Left lung (tissue), 10 donors: ENCODE data around the gene CMTR1. TPM values are rescaled to one million over a fixed set of nuclear protein-coding genes. Genes with fewer than 3 reads are reported as not detected.

ENCODE experiments used
- ATAC-seq: fragments of 200-7000 bp; cut with Tn5 transposase; one replicate; pipeline ENCODE4 v1.9.1; 2020; ENCODE audit warnings: moderate library complexity
- DNase-seq, 4 donors: peaks; one replicate each; pipeline ENCODE4 v3.0.0-alpha.2; 2013 to 2020
- H3K27ac ChIP-seq, 2 donors: fragments of 200-600 bp; sonication (generic) in 1 of 2; one replicate each; pipeline versions ENCODE4 v1.5.0 to v1.8.0; 2020 to 2021
- H3K27me3 ChIP-seq, 2 donors: fragments of 200-600 bp; sonication (generic) in 1 of 2; one replicate each; pipeline versions ENCODE4 v1.5.0 to v1.8.0; 2020 to 2021
- H3K36me3 ChIP-seq, 2 donors: fragments of 200-600 bp; sonication (generic) in 1 of 2; one replicate each; pipeline versions ENCODE4 v1.5.0 to v1.8.0; 2020 to 2021
- H3K4me1 ChIP-seq, 2 donors: fragments of 200-600 bp; one replicate each; pipeline ENCODE4 v1.8.0; 2021
- H3K4me3 ChIP-seq, 2 donors: fragments of 200-600 bp; sonication (generic) in 1 of 2; one replicate each; pipeline versions ENCODE4 v1.5.0 to v1.8.0; 2020 to 2021; ENCODE audit warnings: mild to moderate bottlenecking in 1 of 2
- H3K9me3 ChIP-seq, 2 donors: fragments of 200-600 bp; sonication (generic) in 1 of 2; one replicate each; pipeline versions ENCODE4 v1.5.0 to v1.8.0; 2020 to 2021
- intact Hi-C, 2 donors: fragments of 100-400 bp; cut with DNase I; formaldehyde crosslinking; loops; one replicate each; pipeline versions ENCODE4 v1.11.2 to v1.14.2; 2022
- polyA plus RNA-seq, 6 donors: library from polyadenylated mRNA; unstranded; fragments of 120-200 nt; gene quantifications; one replicate each; pipeline ENCODE4 v1.2.1, GENCODE V29; 2013; ENCODE audit not compliant: insufficient read length in 6 of 6
- total RNA-seq, 2 donors: library from RNA; stranded (reverse); fragmentation: NEBNext Ultra II Directional; extraction: Animal tissue kit (Norgen Biotek cat#: 25700); gene quantifications; one replicate each; pipeline ENCODE4 v1.2.1, GENCODE V29; 2021
- TF ChIP-seq, protein P1 (sequence below), 2 donors: fragments of 200-600 bp; sonication (generic) in 1 of 2; IDR thresholded peaks; one replicate each; pipeline versions ENCODE4 v1.5.0 to v1.8.0; 2021; ENCODE audit warnings: antibody characterized with exemption in 2 of 2
- donor health status: DM: no; HTN: yes; CAD: no.
- donor health status: DM: no; HTN: no; CAD: no.

CMTR1 gene
- total and polyA plus RNA-seq, 8 donors, result 36.1 to 54.4 (median 51.1) TPM

GRCh38 chr6:37486121-37486839 is 53.3 kb downstream of the CMTR1 start:
- peaks cover 0 to 29% of the 10 kb centered on the region in 2 donors for H3K36me3 ChIP-seq
- ATAC-seq (no peak), DNase-seq (no peak)
- H3K4me3 ChIP-seq, result no peak overlapping the region
- H3K4me1 ChIP-seq, result peaks cover 0 to 4% of the 10 kb centered on the region in 2 donors
- H3K27ac ChIP-seq, result no peak overlapping the region
- H3K27me3 ChIP-seq, result no peaks in the 10 kb centered on the region
- no peaks in the 10 kb centered on the region for H3K9me3 ChIP-seq
- TF ChIP-seq, protein P1, sequence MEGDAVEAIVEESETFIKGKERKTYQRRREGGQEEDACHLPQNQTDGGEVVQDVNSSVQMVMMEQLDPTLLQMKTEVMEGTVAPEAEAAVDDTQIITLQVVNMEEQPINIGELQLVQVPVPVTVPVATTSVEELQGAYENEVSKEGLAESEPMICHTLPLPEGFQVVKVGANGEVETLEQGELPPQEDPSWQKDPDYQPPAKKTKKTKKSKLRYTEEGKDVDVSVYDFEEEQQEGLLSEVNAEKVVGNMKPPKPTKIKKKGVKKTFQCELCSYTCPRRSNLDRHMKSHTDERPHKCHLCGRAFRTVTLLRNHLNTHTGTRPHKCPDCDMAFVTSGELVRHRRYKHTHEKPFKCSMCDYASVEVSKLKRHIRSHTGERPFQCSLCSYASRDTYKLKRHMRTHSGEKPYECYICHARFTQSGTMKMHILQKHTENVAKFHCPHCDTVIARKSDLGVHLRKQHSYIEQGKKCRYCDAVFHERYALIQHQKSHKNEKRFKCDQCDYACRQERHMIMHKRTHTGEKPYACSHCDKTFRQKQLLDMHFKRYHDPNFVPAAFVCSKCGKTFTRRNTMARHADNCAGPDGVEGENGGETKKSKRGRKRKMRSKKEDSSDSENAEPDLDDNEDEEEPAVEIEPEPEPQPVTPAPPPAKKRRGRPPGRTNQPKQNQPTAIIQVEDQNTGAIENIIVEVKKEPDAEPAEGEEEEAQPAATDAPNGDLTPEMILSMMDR (IDR thresholded peaks at IDR 0.05), result no peak
- intact Hi-C loops, result no loop called here

DNA sequence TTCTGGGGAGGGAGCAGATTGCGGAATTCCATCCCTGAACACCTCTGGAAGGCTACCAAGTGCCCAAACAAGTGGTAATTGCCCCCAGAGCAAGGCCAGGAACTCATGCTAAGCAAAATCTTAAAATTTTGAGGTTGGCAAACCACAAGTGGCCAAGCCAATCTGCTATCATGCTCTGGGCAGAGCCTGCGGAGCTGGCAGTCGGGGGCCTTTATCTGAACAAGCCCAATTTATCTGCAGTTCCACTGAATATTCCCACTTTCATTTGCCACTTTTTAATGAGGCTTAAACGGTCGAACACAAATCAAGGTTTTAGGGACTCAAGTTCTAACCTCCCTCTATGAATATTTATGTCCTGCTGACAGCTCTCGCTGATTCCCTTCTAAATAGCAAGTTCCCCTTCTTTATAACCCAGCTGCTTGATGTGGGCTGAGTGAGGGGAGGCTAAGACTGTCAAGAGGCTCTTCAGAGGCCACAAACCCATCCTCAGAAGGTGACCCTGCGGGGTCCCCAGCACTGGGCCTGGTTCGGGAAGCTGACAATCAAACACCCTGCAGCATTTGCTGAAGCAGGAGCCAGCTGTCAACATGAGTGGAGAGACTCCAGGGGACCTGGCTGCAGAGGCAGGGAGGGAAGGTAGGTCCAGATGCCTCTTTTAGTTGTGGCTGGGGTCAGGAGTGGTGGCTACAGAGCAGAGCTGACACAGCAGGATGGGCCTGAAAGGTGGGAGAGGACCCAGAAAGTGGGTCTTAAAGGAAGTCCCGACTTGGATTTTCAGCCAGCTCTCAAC is 54.8 kb downstream of the CMTR1 start:
- ATAC-seq, result no peak

GRCh38 chr6:37488476-37488875 is 55.5 kb downstream of the CMTR1 start:
- Histone ChIP-seq H3K36me3 (peaks cover 0 to 7% of the 10 kb centered on the region in 2 donors), H3K9me3 (no peaks in the 10 kb centered on the region), H3K4me3 (no peak overlapping the region), H3K4me1 (peaks cover 0 to 4% of the 10 kb centered on the region in 2 donors), H3K27ac (no peak overlapping the region), H3K27me3 (no peaks in the 10 kb centered on the region)
- intact Hi-C loops, result no loop called here
- DNase-seq, result no peak
- no peak for ATAC-seq
- TF ChIP-seq, protein P1 (IDR thresholded peaks at IDR 0.05), result no peak

More for the DNA sequence above, 54.8 kb downstream of the CMTR1 start:
- no peak for DNase-seq
- H3K4me1 ChIP-seq, result peaks cover 0 to 4% of the 10 kb centered on the region in 2 donors
- H3K9me3 ChIP-seq, result no peaks in the 10 kb centered on the region
- TF ChIP-seq, protein P1 (IDR thresholded peaks at IDR 0.05), result no peak
- no peak overlapping the region for H3K27ac ChIP-seq
- intact Hi-C loops, result no loop called here
- H3K36me3 ChIP-seq, result peaks cover 0 to 14% of the 10 kb centered on the region in 2 donors
- H3K4me3 ChIP-seq, result no peak overlapping the region
- no peaks in the 10 kb centered on the region for H3K27me3 ChIP-seq

GRCh38 chr6:37489697-37490336 is 56.8 kb downstream of the CMTR1 start:
- Histone ChIP-seq H3K4me3 (no peak overlapping the region), H3K4me1 (peaks cover 0 to 4% of the 10 kb centered on the region in 2 donors), H3K27me3 (no peaks in the 10 kb centered on the region), H3K36me3 (no peaks in the 10 kb centered on the region), H3K9me3 (no peaks in the 10 kb centered on the region), H3K27ac (no peak overlapping the region)
- intact Hi-C loops, result no loop called here
- TF ChIP-seq, protein P1 (IDR thresholded peaks at IDR 0.05), result no peak
- no peak for ATAC-seq
- peak in 1 of 4 donors; percentile 9 for DNase-seq
